SK-N-SH (cell line): Measurements from ENCODE around the gene ZNF225. TPM values are rescaled to one million over a fixed set of nuclear protein-coding genes. Genes with fewer than 3 reads are reported as not detected.

ENCODE experiments used
- CTCF ChIA-PET: fragments of 300-600, 350-600 bp; formaldehyde crosslinking; extraction: SDS; loops from one replicate; lab custom pipeline; 2021; lab: Yijun Ruan, JAX
- POLR2A ChIA-PET: fragments of 350-600 bp; sonication (Branson Sonifier 250); formaldehyde crosslinking; extraction: SDS; loops from one replicate; lab custom pipeline; 2020; ENCODE audit warnings: antibody characterized with exemption, inconsistent platforms; lab: Yijun Ruan, JAX
- DNase-seq: peaks from one replicate; pipeline ENCODE4 v3.0.0; 2012
- H2AFZ ChIP-seq: fragments of 200-600 bp; sonication (generic); 2 replicates; pipeline ENCODE4 v1.8.1; 2016; ENCODE audit warnings: antibody characterized with exemption, mild to moderate bottlenecking, low read depth
- H3F3A ChIP-seq: fragments of 200-600 bp; sonication (generic); replicated peaks from 2 replicates; pipeline ENCODE3; 2016; ENCODE audit warnings: antibody characterized with exemption, mild to moderate bottlenecking; ENCODE audit not compliant: insufficient read depth
- H3K27ac ChIP-seq, 2 experiments: fragments of 200-500 bp in 1 of 2; fragments of 200-600 bp in 1 of 2; sonication (Bioruptor generic) in 1 of 2; sonication (generic), shearing (Covaris generic) in 1 of 2; 2 replicates each; pipeline versions ENCODE4 v1.5.1 to v1.6.1; 2014 to 2016; ENCODE audit warnings: low read depth in 2 of 2, inconsistent platforms in 1 of 2, low read length in 1 of 2, mild to moderate bottlenecking in 1 of 2, mixed read lengths in 1 of 2
- H3K27me3 ChIP-seq: fragments of 200-600 bp; sonication (generic), shearing (Covaris generic); 2 replicates; pipeline ENCODE4 v1.6.1; 2016; ENCODE audit warnings: mixed run types; ENCODE audit not compliant: insufficient read depth
- H3K36me3 ChIP-seq, 2 experiments: fragments of 200-500 bp in 1 of 2; fragments of 200-600 bp in 1 of 2; sonication (Bioruptor generic) in 1 of 2; sonication (generic) in 1 of 2; replicated peaks in 1 of 2; 2 replicates each; pipeline versions ENCODE3 to v1.5.1; 2014 to 2016; ENCODE audit warnings: low read length in 1 of 2, mild to moderate bottlenecking in 1 of 2; ENCODE audit not compliant: insufficient read depth in 2 of 2, control insufficient read depth in 1 of 2
- H3K4me1 ChIP-seq, 2 experiments: fragments of 200-500 bp in 1 of 2; fragments of 200-600 bp in 1 of 2; sonication (Bioruptor generic) in 1 of 2; sonication (generic), shearing (Covaris generic) in 1 of 2; 2 replicates each; pipeline versions ENCODE4 v1.5.1 to v1.6.1; 2014 to 2016; ENCODE audit warnings: low read depth in 1 of 2, low read length in 1 of 2, mixed run types in 1 of 2; ENCODE audit not compliant: insufficient read depth in 2 of 2, control insufficient read depth in 1 of 2
- H3K4me2 ChIP-seq: fragments of 200-600 bp; sonication (generic), shearing (Covaris generic); 2 replicates; pipeline ENCODE4 v1.6.1; 2017; ENCODE audit warnings: mixed run types
- H3K4me3 ChIP-seq, 2 experiments: fragments of 200-500 bp in 1 of 2; fragments of 200-600 bp in 1 of 2; sonication (Bioruptor generic) in 1 of 2; sonication (generic), shearing (Covaris generic) in 1 of 2; 2 replicates each; pipeline versions ENCODE4 v1.5.1 to v1.8.1; 2014 to 2016; ENCODE audit warnings: low read depth in 2 of 2, inconsistent platforms in 1 of 2, low read length in 1 of 2, mild to moderate bottlenecking in 1 of 2, mixed read lengths in 1 of 2, moderate library complexity in 1 of 2
- H3K79me2 ChIP-seq: fragments of 200-600 bp; sonication (generic); 2 replicates; pipeline ENCODE4 v1.8.1; 2017; ENCODE audit warnings: mild to moderate bottlenecking; ENCODE audit not compliant: insufficient read depth
- H3K9ac ChIP-seq: fragments of 200-600 bp; sonication (generic); 2 replicates; pipeline ENCODE4 v1.6.1; 2017; ENCODE audit warnings: mixed run types
- H3K9me2 ChIP-seq: fragments of 200-600 bp; sonication (generic); 2 replicates; pipeline ENCODE4 v1.6.1; 2017; ENCODE audit warnings: mixed run types
- H3K9me3 ChIP-seq: fragments of 200-600 bp; sonication (generic); 2 replicates; pipeline ENCODE4 v1.6.1; 2017; ENCODE audit warnings: mixed run types, mild to moderate bottlenecking, moderate library complexity
- H4K20me1 ChIP-seq: fragments of 200-600 bp; sonication (generic); 2 replicates; pipeline ENCODE4 v1.6.1; 2017; ENCODE audit warnings: mild to moderate bottlenecking, mixed run types; ENCODE audit not compliant: insufficient read depth
- ELF1 ChIP-seq: IDR thresholded peaks from 2 replicates; pipeline ENCODE4 v1.4.0; 2012
- EZH2phosphoT487 ChIP-seq: fragments of 200-600 bp; sonication (generic); IDR thresholded peaks from 2 replicates; pipeline ENCODE4 v1.6.1; 2017; ENCODE audit warnings: low read depth, mixed run types, mild to moderate bottlenecking, antibody characterized with exemption, moderate library complexity, borderline replicate concordance
- FOSL2 ChIP-seq: IDR thresholded peaks from 2 replicates; pipeline ENCODE4 v1.4.0; 2012; ENCODE audit warnings: low read depth, mild to moderate bottlenecking, moderate library complexity, borderline replicate concordance
- FOXJ3 ChIP-seq: sonication (generic); formaldehyde crosslinking; IDR thresholded peaks from 2 replicates; pipeline ENCODE4 v1.5.1; 2020; ENCODE audit warnings: mild to moderate bottlenecking, missing genetic modification reagents
- GABPA ChIP-seq: IDR thresholded peaks from 2 replicates; pipeline ENCODE4 v1.4.0; 2012; ENCODE audit warnings: low read depth, mild to moderate bottlenecking
- MEF2A ChIP-seq: IDR thresholded peaks from 2 replicates; pipeline ENCODE4 v1.4.0; 2012; ENCODE audit warnings: low read depth, borderline replicate concordance
- NFIC ChIP-seq: IDR thresholded peaks from 2 replicates; pipeline ENCODE4 v1.4.0; 2012; ENCODE audit warnings: borderline replicate concordance
- NRF1 ChIP-seq: IDR thresholded peaks from 2 replicates; pipeline ENCODE4 v1.6.1; 2012; ENCODE audit warnings: low read depth, mild to moderate bottlenecking, low read length
- POLR2AphosphoS5 ChIP-seq: IDR thresholded peaks from 2 replicates; pipeline ENCODE4 v1.6.1; 2012; ENCODE audit warnings: low read depth, low read length
- RCOR1 ChIP-seq: fragments of 150-350 bp; IDR thresholded peaks from 2 replicates; pipeline ENCODE4 v1.6.1; 2017; ENCODE audit warnings: antibody characterized with exemption, low read length
- RFX5 ChIP-seq: IDR thresholded peaks from 2 replicates; pipeline ENCODE4 v1.6.1; 2012; ENCODE audit warnings: mild to moderate bottlenecking, improper control_type of control experiment, low read length
- RXRA ChIP-seq: IDR thresholded peaks from 2 replicates; pipeline ENCODE4 v1.4.0; 2012; ENCODE audit warnings: low read depth, mild to moderate bottlenecking, borderline replicate concordance
- SMC3 ChIP-seq: IDR thresholded peaks from 2 replicates; pipeline ENCODE4 v1.6.1; 2012; ENCODE audit warnings: low read depth, low read length, improper control_type of control experiment
- TCF12 ChIP-seq: IDR thresholded peaks from 2 replicates; pipeline ENCODE4 v1.4.0; 2012
- YY1 ChIP-seq: IDR thresholded peaks from 2 replicates; pipeline ENCODE4 v1.4.0; 2012; ENCODE audit warnings: low read depth, mild to moderate bottlenecking
- WGBS: methylation state at CpG from one replicate; pipeline ENCODE4 v1.1.6; 2017; ENCODE audit warnings: low lambda C conversion rate; 5-methylcytosine and 5-hydroxymethylcytosine counted together
- polyA plus RNA-seq, 3 experiments: library from polyadenylated mRNA; depleted of rRNA; stranded (reverse); fragments of >200 nt; gene quantifications; 2 replicates each; pipeline ENCODE4 v1.2.3, GENCODE V29; 2012
- TF ChIP-seq, protein P1 (sequence below): IDR thresholded peaks from 2 replicates; pipeline ENCODE4; 2012
- TF ChIP-seq, protein P2 (sequence below): fragments of 150-350 bp; IDR thresholded peaks from 2 replicates; pipeline ENCODE4 v1.6.1; 2017; ENCODE audit warnings: antibody characterized with exemption, low read length, low read depth, borderline replicate concordance
- TF ChIP-seq, protein P3 (sequence below): fragments of 150-350 bp; IDR thresholded peaks from 2 replicates; pipeline ENCODE4 v1.6.1; 2016; ENCODE audit warnings: mild to moderate bottlenecking, low read depth, low read length
- TF ChIP-seq, protein P4 (sequence below): IDR thresholded peaks from 2 replicates; pipeline ENCODE4 v1.4.0; 2012; ENCODE audit warnings: low read depth
- TF ChIP-seq, protein P5 (sequence below): IDR thresholded peaks from 2 replicates; pipeline ENCODE4 v1.6.1; 2012; ENCODE audit warnings: mild to moderate bottlenecking, low read depth, low read length, moderate library complexity
- TF ChIP-seq, protein P6 (sequence below): IDR thresholded peaks from 2 replicates; pipeline ENCODE4 v1.4.0; 2012; ENCODE audit warnings: low read depth, borderline replicate concordance

Gene ZNF225
- polyA plus RNA-seq, 1 of the 3 experiments (the other 2 are of a cell fraction): 1.2 TPM

DNA sequence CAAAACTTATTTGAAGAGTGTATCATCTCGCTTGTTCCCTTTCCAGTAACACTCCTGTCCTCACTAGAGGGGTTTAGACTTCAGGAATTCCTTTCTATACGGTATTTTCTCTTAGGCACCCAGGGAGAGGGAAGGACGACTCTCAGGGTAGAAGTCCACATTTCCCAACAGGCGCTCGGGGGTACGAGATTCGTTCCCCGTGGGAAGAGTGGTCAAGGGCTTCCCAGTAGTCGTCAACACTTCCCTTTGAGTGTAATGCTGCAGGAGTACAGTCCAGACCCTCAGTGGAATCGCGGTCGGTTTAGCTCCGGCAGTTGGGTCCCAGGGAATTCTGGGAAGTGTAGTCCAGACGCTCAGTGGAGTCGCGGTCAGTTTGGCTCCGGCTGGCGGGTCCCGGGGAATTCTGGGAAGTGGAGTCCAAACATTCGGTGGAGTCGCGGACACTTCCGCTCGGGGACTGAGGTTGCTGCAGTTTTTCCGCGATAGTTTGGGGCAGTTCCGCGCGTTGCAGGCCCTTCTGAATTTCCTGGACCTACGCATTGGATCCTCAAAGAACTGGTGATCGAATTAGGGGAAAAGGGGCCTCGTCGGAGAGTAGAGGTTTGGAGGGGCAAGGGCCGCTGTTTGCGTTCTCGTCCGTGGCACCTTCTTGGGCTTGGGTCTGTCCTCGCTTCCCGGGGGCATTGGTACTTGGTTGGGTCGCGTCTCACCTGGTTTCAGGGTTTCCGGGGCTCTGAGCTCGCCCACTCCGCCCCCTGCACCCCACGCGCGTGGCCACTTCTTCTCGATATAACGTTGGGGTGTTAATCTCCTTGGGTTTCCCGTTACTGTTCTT, 19.1 kb upstream of the ZNF225 start, which contains the start of gene ZNF224 (continued):
- TF ChIP-seq, protein P1, sequence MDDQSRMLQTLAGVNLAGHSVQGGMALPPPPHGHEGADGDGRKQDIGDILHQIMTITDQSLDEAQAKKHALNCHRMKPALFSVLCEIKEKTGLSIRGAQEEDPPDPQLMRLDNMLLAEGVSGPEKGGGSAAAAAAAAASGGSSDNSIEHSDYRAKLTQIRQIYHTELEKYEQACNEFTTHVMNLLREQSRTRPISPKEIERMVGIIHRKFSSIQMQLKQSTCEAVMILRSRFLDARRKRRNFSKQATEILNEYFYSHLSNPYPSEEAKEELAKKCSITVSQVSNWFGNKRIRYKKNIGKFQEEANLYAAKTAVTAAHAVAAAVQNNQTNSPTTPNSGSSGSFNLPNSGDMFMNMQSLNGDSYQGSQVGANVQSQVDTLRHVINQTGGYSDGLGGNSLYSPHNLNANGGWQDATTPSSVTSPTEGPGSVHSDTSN: no peak
- no peak for TF ChIP-seq YY1
- TF ChIP-seq ELF1: peak; percentile 92
- TF ChIP-seq, protein P2, sequence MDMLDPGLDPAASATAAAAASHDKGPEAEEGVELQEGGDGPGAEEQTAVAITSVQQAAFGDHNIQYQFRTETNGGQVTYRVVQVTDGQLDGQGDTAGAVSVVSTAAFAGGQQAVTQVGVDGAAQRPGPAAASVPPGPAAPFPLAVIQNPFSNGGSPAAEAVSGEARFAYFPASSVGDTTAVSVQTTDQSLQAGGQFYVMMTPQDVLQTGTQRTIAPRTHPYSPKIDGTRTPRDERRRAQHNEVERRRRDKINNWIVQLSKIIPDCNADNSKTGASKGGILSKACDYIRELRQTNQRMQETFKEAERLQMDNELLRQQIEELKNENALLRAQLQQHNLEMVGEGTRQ: no peak
- no peak for TF ChIP-seq EZH2phosphoT487
- no peak for TF ChIP-seq FOSL2
- TF ChIP-seq, protein P3, sequence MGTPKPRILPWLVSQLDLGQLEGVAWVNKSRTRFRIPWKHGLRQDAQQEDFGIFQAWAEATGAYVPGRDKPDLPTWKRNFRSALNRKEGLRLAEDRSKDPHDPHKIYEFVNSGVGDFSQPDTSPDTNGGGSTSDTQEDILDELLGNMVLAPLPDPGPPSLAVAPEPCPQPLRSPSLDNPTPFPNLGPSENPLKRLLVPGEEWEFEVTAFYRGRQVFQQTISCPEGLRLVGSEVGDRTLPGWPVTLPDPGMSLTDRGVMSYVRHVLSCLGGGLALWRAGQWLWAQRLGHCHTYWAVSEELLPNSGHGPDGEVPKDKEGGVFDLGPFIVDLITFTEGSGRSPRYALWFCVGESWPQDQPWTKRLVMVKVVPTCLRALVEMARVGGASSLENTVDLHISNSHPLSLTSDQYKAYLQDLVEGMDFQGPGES: no peak
- TF ChIP-seq MEF2A: no peak
- TF ChIP-seq, all 33 proteins: peak for 12

DNA sequence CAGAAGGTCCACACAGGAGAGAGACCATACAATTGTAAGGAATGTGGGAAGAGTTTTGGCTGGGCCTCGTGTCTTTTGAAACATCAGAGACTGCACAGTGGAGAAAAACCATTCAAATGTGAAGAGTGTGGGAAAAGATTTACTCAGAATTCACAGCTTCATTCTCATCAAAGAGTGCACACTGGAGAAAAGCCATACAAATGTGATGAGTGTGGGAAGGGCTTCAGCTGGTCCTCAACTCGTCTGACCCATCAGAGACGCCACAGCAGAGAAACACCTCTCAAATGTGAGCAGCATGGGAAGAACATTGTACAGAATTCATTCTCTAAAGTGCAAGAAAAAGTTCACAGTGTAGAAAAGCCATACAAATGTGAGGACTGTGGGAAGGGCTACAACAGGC, 5.4 kb upstream of the ZNF225 start:
- WGBS: 91% methylated on average over 3 of the region's 3 CpGs
- POLR2A ChIA-PET: no interaction called here
- H3F3A ChIP-seq: no peaks in the 10 kb centered on the region
- H3K9me2 ChIP-seq: no peaks in the 10 kb centered on the region
- no peak overlapping the region for H3K4me2 ChIP-seq
- no peak overlapping the region for H3K27ac ChIP-seq
- peaks cover 0 to 4% of the 10 kb centered on the region in 2 experiments; a peak in 1 of 4 replicates for H3K4me1 ChIP-seq
- H3K4me3 ChIP-seq: peak overlapping the region in 1 of 2 experiments; percentile 3; a peak in 1 of 4 replicates
- DNase-seq: no peak
- peaks cover 4% of the 10 kb centered on the region; the same call in 1 of the 2 replicates for H3K9me3 ChIP-seq
- no peaks in the 10 kb centered on the region for H3K27me3 ChIP-seq
- no peaks in the 10 kb centered on the region for H3K79me2 ChIP-seq
- H4K20me1 ChIP-seq: no peaks in the 10 kb centered on the region
- peaks cover 48 to 64% of the 10 kb centered on the region in 2 experiments for H3K36me3 ChIP-seq
- no peak overlapping the region for H2AFZ ChIP-seq
- H3K9ac ChIP-seq: no peak overlapping the region
- CTCF ChIA-PET: no interaction called here
- TF ChIP-seq RXRA (no peak), EZH2phosphoT487 (no peak), GABPA (no peak), MEF2A (no peak), RCOR1 (no peak), SMC3 (no peak), NRF1 (no peak), TCF12 (no peak), ELF1 (no peak), NFIC (no peak), RFX5 (no peak), FOXJ3 (CRISPR knock-in tag) (no peak), POLR2AphosphoS5 (no peak)
- TF ChIP-seq, protein P4, sequence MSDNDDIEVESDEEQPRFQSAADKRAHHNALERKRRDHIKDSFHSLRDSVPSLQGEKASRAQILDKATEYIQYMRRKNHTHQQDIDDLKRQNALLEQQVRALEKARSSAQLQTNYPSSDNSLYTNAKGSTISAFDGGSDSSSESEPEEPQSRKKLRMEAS: no peak
- TF ChIP-seq, protein P5, sequence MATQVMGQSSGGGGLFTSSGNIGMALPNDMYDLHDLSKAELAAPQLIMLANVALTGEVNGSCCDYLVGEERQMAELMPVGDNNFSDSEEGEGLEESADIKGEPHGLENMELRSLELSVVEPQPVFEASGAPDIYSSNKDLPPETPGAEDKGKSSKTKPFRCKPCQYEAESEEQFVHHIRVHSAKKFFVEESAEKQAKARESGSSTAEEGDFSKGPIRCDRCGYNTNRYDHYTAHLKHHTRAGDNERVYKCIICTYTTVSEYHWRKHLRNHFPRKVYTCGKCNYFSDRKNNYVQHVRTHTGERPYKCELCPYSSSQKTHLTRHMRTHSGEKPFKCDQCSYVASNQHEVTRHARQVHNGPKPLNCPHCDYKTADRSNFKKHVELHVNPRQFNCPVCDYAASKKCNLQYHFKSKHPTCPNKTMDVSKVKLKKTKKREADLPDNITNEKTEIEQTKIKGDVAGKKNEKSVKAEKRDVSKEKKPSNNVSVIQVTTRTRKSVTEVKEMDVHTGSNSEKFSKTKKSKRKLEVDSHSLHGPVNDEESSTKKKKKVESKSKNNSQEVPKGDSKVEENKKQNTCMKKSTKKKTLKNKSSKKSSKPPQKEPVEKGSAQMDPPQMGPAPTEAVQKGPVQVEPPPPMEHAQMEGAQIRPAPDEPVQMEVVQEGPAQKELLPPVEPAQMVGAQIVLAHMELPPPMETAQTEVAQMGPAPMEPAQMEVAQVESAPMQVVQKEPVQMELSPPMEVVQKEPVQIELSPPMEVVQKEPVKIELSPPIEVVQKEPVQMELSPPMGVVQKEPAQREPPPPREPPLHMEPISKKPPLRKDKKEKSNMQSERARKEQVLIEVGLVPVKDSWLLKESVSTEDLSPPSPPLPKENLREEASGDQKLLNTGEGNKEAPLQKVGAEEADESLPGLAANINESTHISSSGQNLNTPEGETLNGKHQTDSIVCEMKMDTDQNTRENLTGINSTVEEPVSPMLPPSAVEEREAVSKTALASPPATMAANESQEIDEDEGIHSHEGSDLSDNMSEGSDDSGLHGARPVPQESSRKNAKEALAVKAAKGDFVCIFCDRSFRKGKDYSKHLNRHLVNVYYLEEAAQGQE: no peak
- TF ChIP-seq, protein P6, sequence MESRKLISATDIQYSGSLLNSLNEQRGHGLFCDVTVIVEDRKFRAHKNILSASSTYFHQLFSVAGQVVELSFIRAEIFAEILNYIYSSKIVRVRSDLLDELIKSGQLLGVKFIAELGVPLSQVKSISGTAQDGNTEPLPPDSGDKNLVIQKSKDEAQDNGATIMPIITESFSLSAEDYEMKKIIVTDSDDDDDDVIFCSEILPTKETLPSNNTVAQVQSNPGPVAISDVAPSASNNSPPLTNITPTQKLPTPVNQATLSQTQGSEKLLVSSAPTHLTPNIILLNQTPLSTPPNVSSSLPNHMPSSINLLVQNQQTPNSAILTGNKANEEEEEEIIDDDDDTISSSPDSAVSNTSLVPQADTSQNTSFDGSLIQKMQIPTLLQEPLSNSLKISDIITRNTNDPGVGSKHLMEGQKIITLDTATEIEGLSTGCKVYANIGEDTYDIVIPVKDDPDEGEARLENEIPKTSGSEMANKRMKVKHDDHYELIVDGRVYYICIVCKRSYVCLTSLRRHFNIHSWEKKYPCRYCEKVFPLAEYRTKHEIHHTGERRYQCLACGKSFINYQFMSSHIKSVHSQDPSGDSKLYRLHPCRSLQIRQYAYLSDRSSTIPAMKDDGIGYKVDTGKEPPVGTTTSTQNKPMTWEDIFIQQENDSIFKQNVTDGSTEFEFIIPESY: no peak
